B cell (primary cell): ENCODE data around the gene LRRC8D. TPM values are rescaled to one million over a fixed set of nuclear protein-coding genes. Genes with fewer than 3 reads are reported as not detected.

Source experiments
- ATAC-seq: fragments of 200-7000 bp; cut with Tn5 transposase; one replicate; pipeline ENCODE4 v1.10.0; 2021; ENCODE audit warnings: low read depth, mild to moderate bottlenecking, moderate number of reproducible peaks, moderate library complexity
- CTCF ChIA-PET: fragments of 350-600 bp; sonication (Branson Sonifier 250); formaldehyde crosslinking; loops from one replicate; lab custom pipeline; 2021; ENCODE audit warnings: antibody characterized with exemption, inconsistent platforms; lab: Charles Lee
- POLR2A ChIA-PET: fragments of 350-600 bp; sonication (Branson Sonifier 250); formaldehyde crosslinking; loops from one replicate; lab custom pipeline; 2021; ENCODE audit warnings: antibody characterized with exemption; lab: Charles Lee
- DNase-seq: peaks from one replicate; pipeline ENCODE4 v3.0.0; 2013
- H2AFZ ChIP-seq: 2 replicates; pipeline ENCODE4 v1.6.1; 2012; ENCODE audit warnings: mild to moderate bottlenecking, low read depth, low read length; ENCODE audit not compliant: insufficient read depth, poor library complexity, severe bottlenecking
- H3K27ac ChIP-seq, 2 donors: 1 replicate in 1 of 2; 2 replicates in 1 of 2; pipeline ENCODE4 v1.5.1; 2012 to 2013; ENCODE audit warnings: low read length in 2 of 2, mild to moderate bottlenecking in 2 of 2, moderate library complexity in 1 of 2
- H3K27me3 ChIP-seq, 4 experiments: fragments of 200-600 bp in 1 of 4; sonication (generic) in 1 of 4; replicated peaks in 1 of 4; 1 replicate in 2 of 4; 2 replicates in 2 of 4; pipeline versions ENCODE4 v1.6.1 to v1.7.0; 2013 to 2016; ENCODE audit warnings: low read length in 3 of 4, mild to moderate bottlenecking in 2 of 4, mixed read lengths in 1 of 4, moderate library complexity in 1 of 4; ENCODE audit not compliant: insufficient read depth in 4 of 4, control insufficient read depth in 3 of 4; ENCODE audit errors: control extremely low read depth in 1 of 4
- H3K36me3 ChIP-seq, 2 experiments: replicated peaks in 1 of 2; 1 replicate in 1 of 2; 2 replicates in 1 of 2; pipeline versions ENCODE4 v1.6.1 to v1.7.1; 2013; ENCODE audit warnings: low read length in 1 of 2; ENCODE audit not compliant: insufficient read depth in 2 of 2, control insufficient read depth in 1 of 2; ENCODE audit errors: control extremely low read depth in 1 of 2, extremely low read depth in 1 of 2
- H3K4me1 ChIP-seq, 2 donors: fragments of 200-600 bp in 1 of 2; sonication (generic) in 1 of 2; 1 replicate in 1 of 2; 2 replicates in 1 of 2; pipeline versions ENCODE4 v1.5.1 to v1.6.1; 2013 to 2017; ENCODE audit warnings: low read length in 2 of 2; ENCODE audit not compliant: control insufficient read depth in 2 of 2, insufficient read depth in 2 of 2
- H3K4me2 ChIP-seq: replicated peaks from 2 replicates; pipeline ENCODE3; 2012; ENCODE audit warnings: mild to moderate bottlenecking, low read depth, low read length; ENCODE audit not compliant: poor library complexity, severe bottlenecking
- H3K4me3 ChIP-seq, 5 experiments: fragments of 200-600 bp in 1 of 5; sonication (generic) in 1 of 5; 1 replicate in 3 of 5; 2 replicates in 2 of 5; pipeline versions ENCODE4 v1.5.1 to v1.7.0; 2011 to 2016; ENCODE audit warnings: low read length in 4 of 5, mild to moderate bottlenecking in 4 of 5, low read depth in 2 of 5, control low read depth in 1 of 5, moderate library complexity in 1 of 5; ENCODE audit not compliant: insufficient read depth in 1 of 5; ENCODE audit errors: control extremely low read depth in 1 of 5, extremely low read depth in 1 of 5
- H3K79me2 ChIP-seq: fragments of 200-600 bp; sonication (generic); one replicate; pipeline ENCODE4 v1.6.0; 2016; ENCODE audit warnings: low read length; ENCODE audit not compliant: control insufficient read depth, insufficient read depth
- H3K9ac ChIP-seq: fragments of 200-600 bp; sonication (generic); 2 replicates; pipeline ENCODE4 v1.6.1; 2017; ENCODE audit warnings: mild to moderate bottlenecking, low read length, moderate library complexity
- H3K9me3 ChIP-seq, 3 donors: one replicate each; pipeline versions ENCODE4 v1.6.1 to v1.7.1; 2013; ENCODE audit warnings: low read length in 2 of 3; ENCODE audit not compliant: control insufficient read depth in 2 of 3, insufficient read depth in 1 of 3; ENCODE audit errors: control extremely low read depth in 1 of 3
- H4K20me1 ChIP-seq: 2 replicates; pipeline ENCODE4 v1.6.0; 2012; ENCODE audit warnings: mild to moderate bottlenecking, low read length; ENCODE audit not compliant: insufficient read depth, control insufficient read depth, poor library complexity, severe bottlenecking
- H3K27ac Mint-ChIP-seq: one replicate; pipeline ENCODE4 v1.8.0; 2021; ENCODE audit warnings: mixed read lengths
- H3K27me3 Mint-ChIP-seq: one replicate; pipeline ENCODE4 v1.8.0; 2021; ENCODE audit warnings: mixed read lengths
- H3K4me1 Mint-ChIP-seq: one replicate; pipeline ENCODE4 v1.8.0; 2021; ENCODE audit warnings: mixed read lengths
- H3K4me3 Mint-ChIP-seq: one replicate; pipeline ENCODE4 v1.8.0; 2021; ENCODE audit warnings: mixed read lengths
- H3K9me3 Mint-ChIP-seq: one replicate; pipeline ENCODE4 v1.8.0; 2022; ENCODE audit warnings: mixed read lengths; ENCODE audit not compliant: insufficient read depth
- CTCF ChIP-seq: fragments of 200-600 bp; IDR thresholded peaks from one replicate; pipeline ENCODE4 v1.8.0; 2022; ENCODE audit warnings: antibody characterized with exemption, mild to moderate bottlenecking
- EZH2 ChIP-seq: IDR thresholded peaks from 2 replicates; pipeline ENCODE4 v1.6.1; 2012; ENCODE audit warnings: borderline replicate concordance, low read depth, mild to moderate bottlenecking, moderate library complexity, low read length; ENCODE audit not compliant: insufficient read depth, poor library complexity, severe bottlenecking
- WGBS: methylation state at CpG from one replicate; pipeline ENCODE4 v1.1.5; 2013; ENCODE audit warnings: missing lambda C conversion rate; ENCODE audit not compliant: insufficient coverage; 5-methylcytosine and 5-hydroxymethylcytosine counted together
- intact Hi-C: fragments of 100-400 bp; cut with micrococcal nuclease; formaldehyde crosslinking; loops from one replicate; pipeline ENCODE4 v1.10.0; 2022
- polyA plus RNA-seq: library from polyadenylated mRNA; depleted of rRNA; stranded (reverse); fragments of >200 nt; gene quantifications from 2 replicates; pipeline ENCODE4 v1.2.3, GENCODE V29; 2012
- total RNA-seq, 2 donors: library from RNA; stranded (reverse); fragments of 120-200 nt in 1 of 2; gene quantifications; 1 replicate in 1 of 2; 2 replicates in 1 of 2; pipeline versions ENCODE4 v1.2.3 to v1.2.4, GENCODE V29; 2013 to 2022

LRRC8D gene
- total and polyA plus RNA-seq, 2 donors (not counting 1 experiment from before 2014, with no cell fraction given) = 23.7 to 47.0 TPM

DNA sequence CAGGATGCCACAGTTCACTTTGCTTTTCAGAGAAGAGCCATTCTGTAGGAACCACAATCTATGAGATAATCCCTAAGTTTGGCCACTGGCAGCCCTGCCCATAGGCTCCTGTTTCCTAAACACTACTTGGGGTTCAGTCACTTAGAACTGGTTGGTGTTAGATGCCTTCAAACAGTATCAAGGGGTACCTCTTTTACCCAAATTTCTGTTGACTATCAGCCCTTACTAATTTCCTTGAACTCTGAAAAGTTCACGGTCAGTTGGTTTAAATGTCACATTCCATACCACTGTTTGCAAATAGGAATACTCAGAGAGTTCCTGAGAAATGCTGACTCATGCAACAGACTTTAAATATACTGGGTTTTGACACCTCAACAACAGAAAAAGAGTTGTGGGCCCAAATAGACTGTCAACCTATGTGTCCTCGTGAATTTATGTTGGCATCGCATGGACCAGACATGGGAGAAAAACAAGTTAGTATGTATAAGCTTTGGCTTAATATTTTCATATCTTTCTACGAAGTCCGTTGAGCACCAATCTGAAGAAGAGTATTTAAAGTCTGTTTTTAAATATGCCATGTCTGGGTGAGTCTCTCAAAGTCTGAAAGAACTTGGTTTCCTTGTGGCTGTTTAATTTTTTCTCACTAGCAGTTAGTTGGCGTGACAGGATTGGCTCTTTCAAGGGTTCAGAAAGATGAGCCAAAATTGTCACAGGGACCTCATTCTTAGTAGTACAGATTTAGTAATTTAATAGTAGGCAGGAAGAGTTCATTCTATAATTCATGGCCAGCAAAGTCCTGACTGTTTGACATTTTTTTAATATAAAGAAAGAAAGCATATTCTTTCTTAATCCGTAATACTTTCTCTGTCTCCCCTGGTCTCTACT is 117.6 kb downstream of the LRRC8D start:
- Histone ChIP-seq H3K4me1 (no peaks in the 10 kb centered on the region), H3K79me2 (no peaks in the 10 kb centered on the region), H3K36me3 (peaks cover 0 to 14% of the 10 kb centered on the region in 2 experiments), H2AFZ (no peak overlapping the region), H4K20me1 (no peaks in the 10 kb centered on the region), H3K27ac (no peak overlapping the region), H3K9ac (no peak overlapping the region), H3K27me3 (no peaks in the 10 kb centered on the region), H3K4me2 (no peak overlapping the region), H3K4me3 (no peak overlapping the region), H3K9me3 (no peaks in the 10 kb centered on the region)
- DNase-seq (no peak), ATAC-seq (no peak)
- TF ChIP-seq CTCF (no peak), EZH2 (no peak)
- Mint-ChIP-seq H3K9me3 (no peaks in the 10 kb centered on the region), H3K4me3 (no peak overlapping the region), H3K27me3 (no peaks in the 10 kb centered on the region), H3K27ac (no peak overlapping the region), H3K4me1 (no peaks in the 10 kb centered on the region)
- CTCF ChIA-PET = interaction anchor here (0.6 to 0.8 kb wide), 2 partner anchors 18 to 939 kb away, joined by 3 read pairs; no protein-coding TSS in a partner anchor
- intact Hi-C loops = no loop called here
- WGBS = 93% methylated on average over 5 of the region's 7 CpGs
- POLR2A ChIA-PET = no interaction called here

GRCh38 chr1:89939059-89939570 is 118.3 kb downstream of the LRRC8D start:
- H3K4me2 ChIP-seq = no peak overlapping the region
- no peak overlapping the region for H3K9ac ChIP-seq
- no peaks in the 10 kb centered on the region for H3K9me3 ChIP-seq
- no peaks in the 10 kb centered on the region for H3K79me2 ChIP-seq
- H3K27ac Mint-ChIP-seq = no peak overlapping the region
- no peaks in the 10 kb centered on the region for H3K9me3 Mint-ChIP-seq
- no peaks in the 10 kb centered on the region for H3K4me1 Mint-ChIP-seq
- H3K27me3 Mint-ChIP-seq = no peaks in the 10 kb centered on the region
- H3K27me3 ChIP-seq = no peaks in the 10 kb centered on the region
- TF ChIP-seq EZH2 (no peak), CTCF (no peak)
- H3K4me3 Mint-ChIP-seq = no peak overlapping the region
- ChIA-PET CTCF (interaction anchor here (0.6 kb wide), 1 partner anchor 939 kb away, joined by 3 read pairs; no protein-coding TSS in a partner anchor), POLR2A (no interaction called here)
- H3K4me3 ChIP-seq = no peak overlapping the region
- no peaks in the 10 kb centered on the region for H4K20me1 ChIP-seq
- no peak overlapping the region for H2AFZ ChIP-seq
- H3K4me1 ChIP-seq = no peaks in the 10 kb centered on the region
- peaks cover 0 to 7% of the 10 kb centered on the region in 2 experiments for H3K36me3 ChIP-seq
- DNase-seq (no peak), ATAC-seq (no peak)
- 98% methylated on average over 5 of the region's 7 CpGs for WGBS
- intact Hi-C loops = no loop called here
- H3K27ac ChIP-seq = no peak overlapping the region
